Osteoblast (primary cell): ENCODE data around the gene ZNF554. TPM values are rescaled to one million over a fixed set of nuclear protein-coding genes. Genes with fewer than 3 reads are reported as not detected.

Experiments
- DNase-seq: peaks from one replicate; pipeline ENCODE4 v3.0.0; 2011; ENCODE audit warnings: low spot score, mixed read lengths; ENCODE audit not compliant: insufficient read length; ENCODE audit errors: missing footprints
- H2AFZ ChIP-seq: 2 replicates; pipeline ENCODE4 v1.6.0; 2011; ENCODE audit warnings: mild to moderate bottlenecking, low read length
- H3K27ac ChIP-seq: 2 replicates; pipeline ENCODE4 v1.5.1; 2011; ENCODE audit warnings: mild to moderate bottlenecking, low read depth, low read length, moderate library complexity
- H3K27me3 ChIP-seq: 2 replicates; pipeline ENCODE4 v1.6.0; 2012; ENCODE audit warnings: mild to moderate bottlenecking, control low read depth, inconsistent platforms, low read length, moderate library complexity; ENCODE audit not compliant: insufficient read depth
- H3K36me3 ChIP-seq: 2 replicates; pipeline ENCODE4 v1.5.1; 2011; ENCODE audit warnings: mild to moderate bottlenecking, low read length, control low read depth, moderate library complexity; ENCODE audit not compliant: insufficient read depth
- H3K4me1 ChIP-seq: 2 replicates; pipeline ENCODE4 v1.5.1; 2011; ENCODE audit warnings: mild to moderate bottlenecking, low read length, control low read depth, moderate library complexity; ENCODE audit not compliant: insufficient read depth
- H3K4me2 ChIP-seq: 2 replicates; pipeline ENCODE4 v1.6.0; 2011; ENCODE audit warnings: mild to moderate bottlenecking, low read length; ENCODE audit not compliant: insufficient read depth
- H3K4me3 ChIP-seq: fragments of 200-600 bp; sonication (generic); 3 replicates; pipeline ENCODE4 v1.5.1; 2012; ENCODE audit warnings: mild to moderate bottlenecking, low read length, inconsistent platforms; ENCODE audit not compliant: insufficient read depth
- H3K79me2 ChIP-seq: 2 replicates; pipeline ENCODE4 v1.6.0; 2012; ENCODE audit warnings: mild to moderate bottlenecking, low read length, control low read depth, inconsistent platforms; ENCODE audit not compliant: insufficient read depth
- H3K9me3 ChIP-seq: 2 replicates; pipeline ENCODE4 v1.5.1; 2011; ENCODE audit warnings: low read depth, low read length, control low read depth
- H4K20me1 ChIP-seq: 2 replicates; pipeline ENCODE4 v1.6.0; 2012; ENCODE audit warnings: mild to moderate bottlenecking, low read length, control low read depth; ENCODE audit not compliant: insufficient read depth
- total RNA-seq: library from RNA; depleted of rRNA; stranded (reverse); fragments of >200 nt; gene quantifications from 2 replicates; pipeline ENCODE4 v1.2.3, GENCODE V29; 2012
- TF ChIP-seq, protein P1 (sequence below): IDR thresholded peaks from 2 replicates; pipeline ENCODE4 v1.5.1; 2011; ENCODE audit warnings: mild to moderate bottlenecking, low read depth, low read length, moderate library complexity; ENCODE audit errors: extremely low read depth

Gene ZNF554
- 5.6 and 5.8 TPM in 2 replicates for total RNA-seq

DNA sequence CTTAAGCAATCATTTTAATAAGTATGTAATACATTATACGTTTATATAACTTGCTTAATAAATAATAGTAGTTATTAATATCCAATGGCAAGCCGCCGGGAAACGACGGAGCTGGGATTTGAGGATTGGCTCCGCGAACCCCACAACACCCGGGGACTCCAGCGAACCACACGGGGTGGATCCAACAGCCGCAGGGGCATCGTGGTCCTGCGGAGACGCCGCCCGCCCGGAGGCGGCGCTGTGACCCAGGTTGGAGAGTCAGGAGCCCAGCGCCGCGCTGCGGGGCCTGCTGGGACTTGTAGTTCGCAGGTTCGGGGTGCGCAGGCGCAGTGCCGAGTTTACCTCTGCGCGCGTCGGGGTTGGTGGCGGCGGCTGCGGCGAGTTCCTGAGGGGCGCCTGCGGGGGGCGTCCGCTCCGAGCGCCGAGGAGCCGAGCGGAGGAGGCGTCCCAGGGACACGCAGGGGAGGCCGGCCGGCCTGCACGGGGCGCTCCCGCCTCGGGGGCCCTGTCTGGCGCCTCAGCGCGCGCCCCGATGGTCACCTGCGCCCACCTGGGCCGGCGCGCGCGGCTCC lies at the start of gene ZNF554:
ZNF554 (plus strand) TSS at position 329 of the 572 bp plus-strand sequence; CDS start at position 533, 204 bp downstream.
- H3K36me3 ChIP-seq, result no peaks in the 10 kb centered on the region
- H2AFZ ChIP-seq, result peak within 1 kb of the TSS; percentile 87
- H3K4me3 ChIP-seq, result peak within 1 kb of the TSS; percentile 84
- TF ChIP-seq, protein P1, sequence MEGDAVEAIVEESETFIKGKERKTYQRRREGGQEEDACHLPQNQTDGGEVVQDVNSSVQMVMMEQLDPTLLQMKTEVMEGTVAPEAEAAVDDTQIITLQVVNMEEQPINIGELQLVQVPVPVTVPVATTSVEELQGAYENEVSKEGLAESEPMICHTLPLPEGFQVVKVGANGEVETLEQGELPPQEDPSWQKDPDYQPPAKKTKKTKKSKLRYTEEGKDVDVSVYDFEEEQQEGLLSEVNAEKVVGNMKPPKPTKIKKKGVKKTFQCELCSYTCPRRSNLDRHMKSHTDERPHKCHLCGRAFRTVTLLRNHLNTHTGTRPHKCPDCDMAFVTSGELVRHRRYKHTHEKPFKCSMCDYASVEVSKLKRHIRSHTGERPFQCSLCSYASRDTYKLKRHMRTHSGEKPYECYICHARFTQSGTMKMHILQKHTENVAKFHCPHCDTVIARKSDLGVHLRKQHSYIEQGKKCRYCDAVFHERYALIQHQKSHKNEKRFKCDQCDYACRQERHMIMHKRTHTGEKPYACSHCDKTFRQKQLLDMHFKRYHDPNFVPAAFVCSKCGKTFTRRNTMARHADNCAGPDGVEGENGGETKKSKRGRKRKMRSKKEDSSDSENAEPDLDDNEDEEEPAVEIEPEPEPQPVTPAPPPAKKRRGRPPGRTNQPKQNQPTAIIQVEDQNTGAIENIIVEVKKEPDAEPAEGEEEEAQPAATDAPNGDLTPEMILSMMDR, result peak; percentile 86
- peak; percentile 100 for DNase-seq
- no peaks in the 10 kb centered on the region for H4K20me1 ChIP-seq
- H3K27ac ChIP-seq, result no peak within 1 kb of the TSS
- H3K4me2 ChIP-seq, result peak within 1 kb of the TSS; percentile 75
- H3K27me3 ChIP-seq, result no peaks in the 10 kb centered on the region
- no peaks in the 10 kb centered on the region for H3K4me1 ChIP-seq
- H3K9me3 ChIP-seq, result no peaks in the 10 kb centered on the region
- no peaks in the 10 kb centered on the region for H3K79me2 ChIP-seq

DNA sequence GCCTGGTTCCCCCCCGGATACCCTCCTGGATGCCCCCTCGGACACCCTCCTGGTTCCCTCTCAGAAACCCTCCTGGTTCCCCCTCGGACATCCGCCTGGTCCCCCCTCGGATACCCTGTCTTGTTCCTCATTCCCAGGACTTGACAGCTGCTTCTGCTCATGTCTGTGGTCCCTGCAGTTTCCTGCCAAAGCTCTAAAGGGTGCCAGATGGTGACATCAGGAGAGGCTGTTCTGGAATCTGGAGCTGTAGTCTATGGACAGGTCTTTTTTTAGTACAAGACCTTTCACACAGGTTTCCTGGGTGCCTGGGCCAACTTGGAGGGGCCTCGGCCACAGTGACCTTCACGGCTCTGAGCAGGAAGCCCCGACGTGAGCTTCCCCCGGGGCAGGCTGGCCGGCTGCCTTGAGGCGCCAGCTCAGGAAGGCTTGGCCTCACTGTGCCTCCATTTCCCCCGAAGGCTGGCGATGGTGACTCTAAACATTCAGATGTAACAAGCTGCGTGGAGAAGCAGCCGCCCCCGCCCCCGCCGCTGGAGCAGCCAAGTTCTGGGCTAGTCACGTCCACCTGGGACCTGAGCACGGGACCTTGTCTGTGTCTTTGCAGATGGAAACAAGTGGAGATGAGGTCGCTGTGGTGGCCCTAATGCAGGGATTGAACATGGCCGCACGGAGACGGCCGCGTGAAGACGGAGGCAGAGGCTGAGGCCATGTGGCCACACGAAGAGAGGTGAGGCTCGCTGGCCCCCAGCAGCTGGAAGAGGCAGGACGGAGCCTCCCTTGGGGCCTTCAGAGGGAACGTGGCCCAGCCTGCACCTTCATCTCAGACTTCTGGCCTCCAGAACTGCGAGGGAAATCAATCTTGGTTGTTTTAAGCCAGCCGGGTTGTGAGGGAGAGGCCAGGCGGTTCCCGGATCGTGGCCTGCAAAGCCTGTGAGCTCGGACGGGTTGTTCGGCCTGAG lies 49.3 kb upstream of the ZNF554 start:
- Histone ChIP-seq H3K4me1 (peaks cover 4% of the 10 kb centered on the region), H3K9me3 (no peaks in the 10 kb centered on the region), H3K4me3 (no peak overlapping the region), H2AFZ (no peak overlapping the region), H3K27ac (no peak overlapping the region), H3K27me3 (no peaks in the 10 kb centered on the region), H3K36me3 (peaks cover 15% of the 10 kb centered on the region), H3K4me2 (no peak overlapping the region), H4K20me1 (peaks cover 53% of the 10 kb centered on the region), H3K79me2 (peaks cover 77% of the 10 kb centered on the region)
- no peak for DNase-seq
- TF ChIP-seq, protein P1, result no peak

DNA sequence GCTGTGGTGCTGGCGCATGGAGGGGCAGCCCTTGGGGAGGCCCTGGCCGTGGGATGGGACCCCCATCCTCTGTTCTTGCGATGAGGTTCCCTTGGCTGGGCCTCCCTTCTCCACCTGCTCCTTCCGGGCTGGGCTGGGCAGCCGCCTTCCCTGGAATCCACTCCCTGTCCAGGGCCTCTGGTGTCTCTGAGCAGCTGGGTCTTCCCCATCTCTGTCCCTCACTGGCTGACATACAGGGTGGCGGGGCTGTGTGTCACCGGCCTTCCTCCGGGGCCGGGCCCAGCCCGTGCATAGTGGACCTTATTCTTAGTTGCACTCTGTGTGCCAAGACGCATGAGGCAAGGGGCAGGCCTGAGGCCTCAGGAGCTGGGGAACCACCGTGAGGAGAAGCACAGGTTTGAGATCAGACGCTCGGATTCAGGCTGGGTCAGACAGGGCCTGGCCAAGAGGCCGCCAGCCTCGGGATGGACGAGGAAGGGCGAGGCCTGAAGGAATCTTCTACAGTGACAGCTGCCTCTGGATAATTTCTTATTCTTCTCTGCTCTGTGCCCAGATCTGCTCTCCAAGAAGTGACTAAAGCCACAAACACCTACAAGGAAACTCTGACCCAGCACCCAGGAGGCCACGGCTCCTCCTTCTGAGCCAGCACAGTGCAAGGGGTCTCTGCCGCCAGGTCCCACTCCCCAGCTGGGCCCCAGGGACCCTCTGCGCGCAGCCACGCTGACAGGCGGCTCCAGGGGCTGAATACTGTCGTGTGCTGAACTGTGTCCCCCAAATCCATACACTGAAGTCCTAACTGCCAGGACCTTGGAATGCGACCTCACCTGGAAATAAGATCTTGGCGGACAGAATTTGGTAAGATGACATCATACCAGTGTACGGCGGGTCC lies 47.6 kb upstream of the ZNF554 start:
- H4K20me1 ChIP-seq, result peaks cover 61% of the 10 kb centered on the region
- no peaks in the 10 kb centered on the region for H3K9me3 ChIP-seq

More for the DNA sequence above, 47.6 kb upstream of the ZNF554 start:
- Histone ChIP-seq H3K79me2 (peaks cover 89% of the 10 kb centered on the region), H3K4me2 (no peak overlapping the region), H3K4me3 (no peak overlapping the region), H2AFZ (no peak overlapping the region), H3K4me1 (peaks cover 11% of the 10 kb centered on the region), H3K36me3 (peaks cover under 1% of the 10 kb centered on the region), H3K27ac (no peak overlapping the region), H3K27me3 (no peaks in the 10 kb centered on the region)
- peak; percentile 85 for DNase-seq
- TF ChIP-seq, protein P1, result no peak
